GM12801 (cell line): ENCODE measurements around the gene ZNF687.

Source experiments
- TF ChIP-seq, protein P1 (sequence below): IDR thresholded peaks from one replicate; pipeline ENCODE4 v1.5.1; 2011; ENCODE audit warnings: control low read depth; ENCODE audit not compliant: insufficient read length; ENCODE audit errors: extremely low read depth

The ZNF687 gene

DNA sequence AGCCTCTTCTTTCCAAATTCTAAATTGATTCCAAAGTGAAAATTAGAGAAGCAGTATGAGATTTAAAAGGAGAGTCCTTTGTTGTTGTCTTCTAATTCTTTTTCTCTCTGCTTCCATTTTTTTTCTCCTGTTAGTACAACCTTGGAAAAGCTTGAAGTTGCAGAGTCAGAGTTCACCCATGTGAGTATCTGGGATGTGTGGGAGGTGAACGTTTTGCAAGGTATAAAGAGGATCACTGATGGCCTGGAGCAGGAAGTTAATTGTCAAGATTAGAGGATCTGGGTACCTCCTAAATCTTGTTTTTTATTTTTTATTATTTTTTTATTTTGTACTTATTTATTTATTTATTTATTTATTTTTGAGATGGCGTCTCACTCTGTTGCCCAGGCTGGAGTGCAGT lies 35.3 kb upstream of the ZNF687 start:
- TF ChIP-seq, protein P1, sequence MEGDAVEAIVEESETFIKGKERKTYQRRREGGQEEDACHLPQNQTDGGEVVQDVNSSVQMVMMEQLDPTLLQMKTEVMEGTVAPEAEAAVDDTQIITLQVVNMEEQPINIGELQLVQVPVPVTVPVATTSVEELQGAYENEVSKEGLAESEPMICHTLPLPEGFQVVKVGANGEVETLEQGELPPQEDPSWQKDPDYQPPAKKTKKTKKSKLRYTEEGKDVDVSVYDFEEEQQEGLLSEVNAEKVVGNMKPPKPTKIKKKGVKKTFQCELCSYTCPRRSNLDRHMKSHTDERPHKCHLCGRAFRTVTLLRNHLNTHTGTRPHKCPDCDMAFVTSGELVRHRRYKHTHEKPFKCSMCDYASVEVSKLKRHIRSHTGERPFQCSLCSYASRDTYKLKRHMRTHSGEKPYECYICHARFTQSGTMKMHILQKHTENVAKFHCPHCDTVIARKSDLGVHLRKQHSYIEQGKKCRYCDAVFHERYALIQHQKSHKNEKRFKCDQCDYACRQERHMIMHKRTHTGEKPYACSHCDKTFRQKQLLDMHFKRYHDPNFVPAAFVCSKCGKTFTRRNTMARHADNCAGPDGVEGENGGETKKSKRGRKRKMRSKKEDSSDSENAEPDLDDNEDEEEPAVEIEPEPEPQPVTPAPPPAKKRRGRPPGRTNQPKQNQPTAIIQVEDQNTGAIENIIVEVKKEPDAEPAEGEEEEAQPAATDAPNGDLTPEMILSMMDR: no peak

GRCh38 chr1:151251656-151252470 lies 30.2 kb upstream of the ZNF687 start:
- TF ChIP-seq, protein P1: peak; percentile 72

DNA sequence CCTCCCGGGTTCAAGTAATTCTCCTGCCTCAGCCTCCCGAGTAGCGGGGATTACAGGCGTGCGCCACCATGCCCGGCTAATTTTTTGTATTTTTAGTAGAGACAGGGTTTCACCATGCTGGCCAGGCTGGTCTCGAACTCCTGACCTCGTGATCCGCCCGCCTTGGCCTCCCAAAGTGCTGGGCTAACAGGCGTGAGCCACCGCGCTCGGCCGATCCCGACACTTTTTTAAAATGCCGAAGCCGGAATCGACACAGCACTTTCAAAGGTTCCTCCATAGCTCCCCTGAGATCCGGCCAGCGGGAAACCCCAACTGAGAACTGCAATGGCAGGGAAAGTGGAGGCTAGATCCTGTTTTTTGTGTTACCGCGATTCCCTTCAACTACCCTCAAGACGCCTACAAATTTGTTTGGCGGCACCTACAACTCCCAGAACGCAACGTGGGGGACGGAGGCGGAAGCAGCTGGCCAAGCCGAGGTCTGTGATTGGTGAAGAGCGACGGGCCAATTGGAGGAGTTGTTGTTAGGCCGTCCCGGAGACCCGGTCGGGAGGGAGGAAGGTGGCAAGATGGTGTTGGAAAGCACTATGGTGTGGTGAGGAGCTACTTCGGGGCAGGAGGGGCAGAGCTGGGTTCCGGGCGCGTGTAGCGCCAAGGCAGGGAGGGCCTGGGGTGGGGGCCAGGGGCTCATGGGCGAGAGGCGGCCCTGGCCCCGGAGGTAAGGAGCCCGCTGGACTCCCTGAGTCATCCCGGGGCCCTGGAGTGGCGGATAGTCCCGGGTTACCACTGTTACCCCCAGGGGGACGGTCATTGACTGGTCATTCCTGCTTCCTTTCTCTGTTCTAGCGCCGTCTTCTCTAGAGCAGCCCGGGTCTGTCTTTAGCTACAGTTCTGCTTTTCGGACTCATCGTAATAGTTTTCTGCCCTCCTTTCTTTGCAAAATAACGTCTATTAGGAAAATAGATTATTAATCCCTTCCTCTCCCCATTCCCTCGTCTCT lies 27.6 kb upstream of the ZNF687 start, which contains the start of gene PSMD4:
Gene PSMD4 (plus strand): TSS at position 518 of the 997 bp plus-strand sequence. CDS start 49 bp downstream, at position 567.
- TF ChIP-seq, protein P1: no peak

DNA sequence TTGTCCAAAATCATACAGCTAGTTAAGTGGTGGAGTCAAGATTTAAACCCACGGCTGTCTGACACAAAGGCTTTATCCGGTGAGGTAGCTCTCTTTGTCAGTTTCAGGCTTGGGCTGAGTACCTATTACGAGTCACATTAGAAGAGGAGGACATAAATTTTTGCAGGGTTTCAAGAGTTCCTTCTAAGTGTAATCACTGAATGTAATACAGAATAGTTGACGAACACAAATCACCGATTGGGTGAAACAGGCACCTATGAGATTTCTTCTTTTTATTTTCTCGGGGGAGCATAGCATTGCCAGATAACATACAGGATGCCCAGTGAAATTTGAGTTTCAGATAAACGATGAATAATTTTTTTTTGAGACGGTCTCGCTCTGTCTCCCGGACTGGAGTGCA lies 26.7 kb upstream of the ZNF687 start:
- TF ChIP-seq, protein P1: no peak

- TF ChIP-seq, protein P1: no peak
These were observed 22.7 kb upstream of the ZNF687 start for GRCh38 chr1:151259351-151259750.

DNA sequence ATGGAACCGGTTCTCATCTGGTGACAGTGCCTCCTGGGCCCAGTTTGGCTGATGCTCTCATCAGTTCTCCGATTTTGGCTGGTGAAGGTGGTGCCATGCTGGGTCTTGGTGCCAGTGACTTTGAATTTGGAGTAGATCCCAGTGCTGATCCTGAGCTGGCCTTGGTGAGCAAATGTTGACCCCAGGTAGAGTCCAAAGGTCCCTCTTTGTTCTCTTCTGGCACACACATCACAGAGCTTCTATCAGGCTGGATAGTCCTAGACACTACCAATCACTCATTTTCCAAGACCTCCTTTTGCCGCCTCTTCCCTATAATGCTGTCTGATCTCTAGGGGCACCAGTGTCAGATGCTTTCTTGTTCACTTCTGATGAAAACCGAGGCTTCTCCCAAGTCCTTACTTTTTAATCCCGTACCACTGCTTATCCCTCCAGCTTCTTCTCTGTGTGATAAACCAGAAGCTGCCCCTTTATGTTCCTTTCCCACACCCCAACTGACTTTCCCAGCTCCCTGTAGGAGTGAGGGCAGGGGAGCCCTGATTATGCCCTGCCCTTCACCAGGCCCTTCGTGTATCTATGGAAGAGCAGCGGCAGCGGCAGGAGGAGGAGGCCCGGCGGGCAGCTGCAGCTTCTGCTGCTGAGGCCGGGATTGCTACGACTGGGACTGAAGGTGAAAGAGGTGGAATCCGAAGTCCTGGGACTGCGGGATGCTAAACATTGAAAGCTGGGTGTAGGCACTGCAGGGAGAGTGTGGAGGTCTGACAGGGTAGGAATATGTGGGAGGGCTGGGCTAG lies 16.5 kb upstream of the ZNF687 start:
- TF ChIP-seq, protein P1: no peak
